ENCODE measurements around the gene NMD3. TPM values are rescaled to one million over a fixed set of nuclear protein-coding genes. Genes with fewer than 3 reads are reported as not detected.

The NMD3 gene
- total RNA-seq (10 to 100 TPM; 26.8 to 46.6 (median 38.7) TPM), polyA plus RNA-seq (10 to 100 TPM; 13.3 to 21.8 (median 17.1) TPM)
- long read RNA-seq, donor 1, partial matches to known transcripts = 7 of 10 reads
- long read RNA-seq, donor 1, other reads (novel, unspliced or antisense) = 0 of 10 reads
- long read RNA-seq, donor 2, partial matches to known transcripts = 0 of 3 reads
- long read RNA-seq, donor 2, other reads (novel, unspliced or antisense) = 0 of 3 reads

DNA sequence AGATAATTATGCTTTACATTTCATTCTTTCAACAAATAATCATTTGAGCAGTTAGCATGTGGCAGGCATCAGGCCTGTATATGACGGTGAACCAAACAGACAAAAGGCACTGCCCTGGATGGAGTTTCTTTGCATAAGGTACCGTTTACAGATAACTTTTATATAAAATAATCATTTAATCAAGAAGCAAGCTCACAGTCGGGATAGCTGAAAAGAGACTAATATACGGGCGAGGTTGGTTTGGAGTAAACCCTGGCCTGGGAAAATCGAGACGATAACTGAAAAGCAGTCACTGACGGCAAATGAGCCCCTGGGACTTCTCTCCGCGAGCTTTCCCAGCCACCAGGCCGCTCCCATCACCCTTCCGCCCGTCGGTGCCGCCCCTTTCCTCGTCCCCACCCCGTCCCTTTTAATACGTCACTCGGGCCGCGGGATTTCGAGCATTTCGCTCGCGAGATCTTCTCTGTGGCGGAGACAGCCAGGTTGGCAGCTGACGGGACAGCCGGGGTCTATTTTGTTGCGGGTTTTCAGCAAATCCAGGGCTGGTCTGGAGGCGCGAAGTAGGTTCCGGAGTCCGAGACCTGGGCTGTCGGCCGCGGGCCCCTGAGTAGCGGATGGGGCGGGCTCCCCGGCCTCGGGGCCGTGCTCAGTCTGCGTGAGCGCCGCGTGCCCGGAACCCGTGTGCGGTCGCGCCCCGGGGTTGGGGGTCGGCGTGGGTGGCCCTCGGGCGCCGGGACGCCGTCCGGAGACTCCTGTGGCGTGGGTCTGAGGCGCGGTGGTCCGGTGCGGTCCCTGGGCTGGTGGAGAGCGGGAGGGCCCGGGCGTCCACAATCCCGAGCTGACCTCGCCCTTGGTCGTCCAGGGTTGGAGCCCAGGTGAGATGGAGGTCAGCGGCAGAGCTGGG, at the start of gene NMD3:
NMD3 (plus strand) TSS at position 462 of the 904 bp plus-strand sequence. CDS start 703 bp downstream, outside the sequence.
- intact Hi-C loops (cut with DNase I; ENCODE audit: low total_unique reads) = no loop called here
- no peaks in the 10 kb centered on the region for H3K9me3 ChIP-seq
- H3K36me3 ChIP-seq = peaks cover 0 to 17% (median 5%) of the 10 kb centered on the region in 6 donors
- peak in 2 of 3 donors; percentile 50 to 62 for TF ChIP-seq POLR2A (IDR thresholded peaks at IDR 0.05)
- peak; percentile 91 to 94 (median 93) for TF ChIP-seq POLR2AphosphoS5 (IDR thresholded peaks at IDR 0.05)
- TF ChIP-seq, protein P1, sequence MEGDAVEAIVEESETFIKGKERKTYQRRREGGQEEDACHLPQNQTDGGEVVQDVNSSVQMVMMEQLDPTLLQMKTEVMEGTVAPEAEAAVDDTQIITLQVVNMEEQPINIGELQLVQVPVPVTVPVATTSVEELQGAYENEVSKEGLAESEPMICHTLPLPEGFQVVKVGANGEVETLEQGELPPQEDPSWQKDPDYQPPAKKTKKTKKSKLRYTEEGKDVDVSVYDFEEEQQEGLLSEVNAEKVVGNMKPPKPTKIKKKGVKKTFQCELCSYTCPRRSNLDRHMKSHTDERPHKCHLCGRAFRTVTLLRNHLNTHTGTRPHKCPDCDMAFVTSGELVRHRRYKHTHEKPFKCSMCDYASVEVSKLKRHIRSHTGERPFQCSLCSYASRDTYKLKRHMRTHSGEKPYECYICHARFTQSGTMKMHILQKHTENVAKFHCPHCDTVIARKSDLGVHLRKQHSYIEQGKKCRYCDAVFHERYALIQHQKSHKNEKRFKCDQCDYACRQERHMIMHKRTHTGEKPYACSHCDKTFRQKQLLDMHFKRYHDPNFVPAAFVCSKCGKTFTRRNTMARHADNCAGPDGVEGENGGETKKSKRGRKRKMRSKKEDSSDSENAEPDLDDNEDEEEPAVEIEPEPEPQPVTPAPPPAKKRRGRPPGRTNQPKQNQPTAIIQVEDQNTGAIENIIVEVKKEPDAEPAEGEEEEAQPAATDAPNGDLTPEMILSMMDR (IDR thresholded peaks at IDR 0.05 in 8 of 11, conservative IDR thresholded peaks at IDR 0.05 in 3 of 11) = peak in 4 of 11 experiments; percentile 13 to 46 (median 36)
- DNase-seq = peak; percentile 97
- peaks cover 16 to 53% (median 40%) of the 10 kb centered on the region in 6 donors for H3K4me1 ChIP-seq
- H3K4me3 ChIP-seq = peak within 1 kb of the TSS; percentile 69 to 94 (median 84)
- peak within 1 kb of the TSS; percentile 87 to 96 (median 94) for H3K27ac ChIP-seq
- no peaks in the 10 kb centered on the region for H3K27me3 ChIP-seq (replicated peaks in 1 of 7)
- 0 to 1% (median 1%) methylated on average over 28 to 71 of the region's 71 CpGs for WGBS, 5 donors

DNA sequence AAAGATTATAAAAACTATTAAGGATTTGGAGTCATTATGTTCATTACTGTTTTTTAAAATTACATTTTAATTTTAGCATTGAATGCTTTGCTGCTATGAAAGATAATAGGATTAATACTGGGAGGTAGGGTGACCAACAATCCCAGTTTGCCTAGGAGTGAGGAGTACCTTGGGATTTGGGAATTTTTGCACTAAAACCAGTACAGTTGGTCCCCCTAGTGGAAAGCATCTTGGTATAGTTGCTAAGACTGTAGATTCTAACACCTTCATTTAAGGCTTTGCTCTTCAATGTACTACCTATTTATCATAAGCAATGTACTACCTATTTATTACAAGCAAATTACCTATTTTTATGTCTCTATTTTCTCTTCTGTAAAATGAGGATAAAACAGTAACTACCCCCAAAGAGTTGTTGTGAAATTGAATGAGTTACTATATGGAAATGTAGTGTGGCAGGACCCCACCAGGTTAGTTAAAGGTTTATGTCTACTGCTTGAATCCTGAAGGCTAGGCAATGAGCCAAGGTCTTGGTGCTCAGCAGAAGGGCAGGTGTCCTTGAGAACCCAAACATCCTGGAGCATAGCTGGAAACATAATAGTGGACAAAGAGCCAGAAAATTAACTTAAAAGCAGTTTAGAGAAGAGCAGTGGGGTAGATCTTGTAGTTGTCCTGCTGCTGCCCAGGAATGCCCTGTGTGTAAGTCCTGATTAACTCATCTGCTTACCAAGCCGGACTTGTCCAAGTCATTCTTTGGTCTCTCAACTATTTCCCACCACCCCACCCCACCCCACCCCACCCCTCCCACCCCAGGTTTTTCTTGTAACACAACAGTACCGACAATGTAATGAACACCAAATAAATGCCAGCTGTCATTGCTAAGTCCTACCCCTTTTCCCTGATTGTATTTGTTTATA, 49.2 kb upstream of the NMD3 start:
- peaks cover 0 to 16% (median 8%) of the 10 kb centered on the region in 8 donors for H3K9me3 ChIP-seq
- H3K36me3 ChIP-seq = no peaks in the 10 kb centered on the region
- intact Hi-C loops (cut with DNase I; ENCODE audit: low total_unique reads) = no loop called here
- TF ChIP-seq POLR2A (IDR thresholded peaks at IDR 0.05) = no peak
- TF ChIP-seq, protein P1 (IDR thresholded peaks at IDR 0.05 in 8 of 11, conservative IDR thresholded peaks at IDR 0.05 in 3 of 11) = no peak
- no peak for TF ChIP-seq POLR2AphosphoS5 (IDR thresholded peaks at IDR 0.05)
- no peak overlapping the region for H3K4me3 ChIP-seq
- no peaks in the 10 kb centered on the region for H3K27me3 ChIP-seq (replicated peaks in 1 of 7)
- H3K27ac ChIP-seq = peak overlapping the region in 1 of 8 donors; percentile 20
- 69 to 83% (median 76%) methylated on average over 2 of the region's 2 CpGs for WGBS, 5 donors
- H3K4me1 ChIP-seq = peaks cover 0 to 6% (median 0%) of the 10 kb centered on the region in 6 donors
- no peak for DNase-seq

DNA sequence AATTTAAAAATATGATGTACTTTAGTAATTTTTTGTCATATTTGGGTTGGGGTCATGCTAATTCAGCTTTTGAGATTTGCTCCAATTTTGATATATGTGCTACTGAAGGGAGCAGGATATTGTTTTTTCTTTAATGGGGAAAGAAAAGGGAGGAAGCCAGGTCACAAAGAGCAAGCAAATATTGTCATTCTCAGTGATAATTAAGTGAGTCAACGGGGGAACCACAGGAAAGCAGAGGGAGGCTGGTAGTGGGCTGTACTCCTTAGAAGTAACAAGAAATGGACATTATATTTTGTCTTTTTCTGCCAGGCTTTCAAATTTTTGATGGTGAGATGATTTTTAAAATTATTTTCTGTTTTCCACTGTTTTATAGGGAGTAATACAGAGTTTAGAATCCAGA, 45.6 kb upstream of the NMD3 start:
- Histone ChIP-seq H3K9me3 (peaks cover 0 to 16% (median 8%) of the 10 kb centered on the region in 8 donors), H3K27me3 (replicated peaks in 1 of 7) (no peaks in the 10 kb centered on the region), H3K4me1 (peaks cover 0 to 6% (median 0%) of the 10 kb centered on the region in 6 donors), H3K4me3 (no peak overlapping the region), H3K36me3 (no peaks in the 10 kb centered on the region), H3K27ac (no peak overlapping the region)
- no peak for DNase-seq
- intact Hi-C loops (cut with DNase I; ENCODE audit: low total_unique reads) = no loop called here
- WGBS, 5 donors = 52 to 73% (median 60%) methylated on average over 1 of the region's 1 CpG
- TF ChIP-seq, protein P1 (IDR thresholded peaks at IDR 0.05 in 8 of 11, conservative IDR thresholded peaks at IDR 0.05 in 3 of 11) = no peak
- TF ChIP-seq POLR2AphosphoS5 (IDR thresholded peaks at IDR 0.05) (no peak), POLR2A (IDR thresholded peaks at IDR 0.05) (no peak)
